HG03460 (cell line): ENCODE measurements around the gene RNF227.
"Not testable (repeated sequence)": the region's sequence is repeated elsewhere in the genome, so short reads cannot be mapped to it uniquely, and the experiment has no call there.

Experiments
- ATAC-seq: cut with Tn5 transposase; IDR thresholded peaks from one replicate; pipeline ENCODE4 v1.9.1; 2021; ENCODE audit not compliant: unreplicated experiment

Gene RNF227

DNA sequence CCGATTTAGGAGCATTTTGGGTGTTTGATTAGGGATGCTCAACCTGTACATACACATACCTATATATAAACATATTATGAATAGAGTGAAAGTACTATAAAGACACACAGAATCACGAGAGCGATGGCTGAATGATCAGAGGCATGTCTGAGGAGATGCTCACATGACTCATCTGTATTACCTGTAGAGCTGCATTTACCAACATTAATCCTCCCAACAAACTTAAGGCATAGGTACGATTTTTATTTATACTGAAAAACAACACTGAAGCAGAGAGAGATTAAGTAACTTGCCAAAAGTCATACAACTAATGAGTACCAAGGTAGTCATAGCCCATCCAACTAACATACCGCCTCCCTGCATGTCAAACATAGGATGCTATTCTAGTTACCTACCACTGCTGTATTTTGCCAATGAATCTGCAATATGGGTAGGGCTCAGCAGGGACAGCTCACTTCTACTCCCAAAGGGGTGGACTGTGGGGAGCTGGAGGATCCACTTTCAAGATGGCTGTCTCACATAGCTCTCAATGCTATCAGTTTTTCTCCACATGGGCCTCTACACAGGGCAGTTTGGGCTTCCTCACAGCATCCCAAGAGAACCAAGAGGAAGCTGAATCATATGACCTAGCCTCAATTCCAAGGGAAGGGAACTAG lies 51.0 kb downstream of the RNF227 start:
- no peak for ATAC-seq

DNA sequence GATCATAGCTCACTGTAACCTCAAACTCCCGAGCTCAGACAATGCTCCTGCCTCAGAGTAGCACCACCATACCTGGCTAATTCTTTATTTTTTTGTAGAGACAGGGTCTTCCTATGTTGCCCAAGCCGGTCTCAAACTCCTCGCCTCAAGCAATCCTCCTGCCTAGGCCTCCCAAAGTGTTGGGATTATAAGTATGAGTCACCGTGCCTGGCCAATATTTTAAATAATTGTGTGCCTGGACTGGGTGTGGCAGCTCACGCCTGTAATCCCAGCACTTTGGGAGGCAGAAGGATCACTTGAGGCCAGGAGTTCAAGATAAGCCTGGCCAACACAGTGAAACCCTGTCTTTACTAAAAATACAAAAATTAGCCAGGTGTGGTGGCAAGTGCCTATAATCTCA lies 51.7 kb downstream of the RNF227 start:
- ATAC-seq, result not testable (repeated sequence)
